SK-N-SH treated with all-trans-retinoic acid at 6 μM for 48 hours (cell line): ENCODE data around the gene RPS4Y1.

ENCODE experiments used
- CSDC2 ChIP-seq: fragments of 250-450 bp; sonication (Bioruptor Pico); IDR thresholded peaks from 2 replicates; pipeline ENCODE4 v1.5.0; 2020; ENCODE audit warnings: mild to moderate bottlenecking, moderate library complexity
- RARB ChIP-seq: fragments of 250-450 bp; sonication (Bioruptor Pico); IDR thresholded peaks from 2 replicates; pipeline ENCODE4 v1.8.0; 2021; ENCODE audit warnings: mild to moderate bottlenecking, moderate library complexity

DNA sequence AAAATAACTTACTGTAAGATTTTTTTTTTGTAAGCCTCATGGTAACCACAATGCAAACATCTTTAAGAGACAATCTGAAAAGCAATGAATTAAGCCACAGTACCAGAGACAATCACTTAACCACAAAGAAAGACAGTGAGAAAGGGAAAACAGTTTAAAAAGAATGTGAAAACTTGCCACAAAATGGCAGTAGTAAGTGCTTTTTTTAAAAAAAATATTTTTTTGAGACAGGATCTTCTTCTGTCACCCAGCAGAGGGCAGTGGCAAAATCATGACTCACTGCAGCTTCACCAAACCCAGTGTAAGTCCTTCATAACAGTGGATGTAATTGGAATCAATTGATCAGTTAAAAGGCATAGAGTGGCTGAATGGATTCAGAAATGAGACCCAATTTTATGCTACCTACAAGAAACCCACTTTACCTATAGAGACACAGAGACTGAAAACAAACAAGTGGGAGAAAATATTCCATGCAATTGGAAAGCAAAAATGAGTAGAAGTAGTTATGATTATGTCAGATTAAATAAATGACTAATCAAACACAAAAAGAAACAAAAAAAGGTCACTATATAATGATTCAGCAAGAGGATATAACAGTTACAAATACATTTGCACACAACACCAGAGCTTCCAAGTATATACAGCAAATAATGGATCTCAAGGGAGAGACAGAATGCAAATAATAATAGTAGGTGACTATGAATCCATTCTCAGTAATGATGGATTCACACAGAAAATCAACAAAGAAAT lies 71.8 kb downstream of the RPS4Y1 start:
- TF ChIP-seq RARB (CRISPR knock-in tag) (no peak), CSDC2 (CRISPR knock-in tag) (no peak)
